GM23248 (cell line): Measurements from ENCODE around the gene RAB33A. TPM values are rescaled to one million over a fixed set of nuclear protein-coding genes. Genes with fewer than 3 reads are reported as not detected.

Source experiments
- DNase-seq: peaks from one replicate; pipeline ENCODE4 v3.0.0-alpha.2; 2015
- H2AFZ ChIP-seq: fragments of 200-600 bp; sonication (generic); 2 replicates; pipeline ENCODE4 v1.6.1; 2016; ENCODE audit warnings: antibody characterized with exemption
- H3F3A ChIP-seq: fragments of 200-600 bp; sonication (generic); 2 replicates; pipeline ENCODE4 v1.6.1; 2016; ENCODE audit warnings: mild to moderate bottlenecking, antibody characterized with exemption, mixed run types; ENCODE audit not compliant: insufficient read depth
- H3K27ac ChIP-seq: fragments of 200-600 bp; sonication (generic); 2 replicates; pipeline ENCODE4 v1.5.1; 2016; ENCODE audit warnings: mild to moderate bottlenecking
- H3K27me3 ChIP-seq: fragments of 200-600 bp; sonication (generic); replicated peaks from 2 replicates; pipeline ENCODE4 v1.6.1; 2016; ENCODE audit warnings: mild to moderate bottlenecking; ENCODE audit not compliant: insufficient read depth
- H3K36me3 ChIP-seq: fragments of 200-600 bp; sonication (generic); 2 replicates; pipeline ENCODE4 v1.6.1; 2016; ENCODE audit warnings: low read depth, mild to moderate bottlenecking
- H3K4me1 ChIP-seq: fragments of 200-600 bp; sonication (generic); 2 replicates; pipeline ENCODE4 v1.6.1; 2016; ENCODE audit warnings: mild to moderate bottlenecking; ENCODE audit not compliant: insufficient read depth
- H3K4me2 ChIP-seq: fragments of 200-600 bp; sonication (generic); one replicate; pipeline ENCODE4 v1.6.1; 2016; ENCODE audit warnings: mild to moderate bottlenecking; ENCODE audit not compliant: unreplicated experiment
- H3K4me3 ChIP-seq: fragments of 200-600 bp; sonication (generic); 2 replicates; pipeline ENCODE4 v1.5.1; 2016; ENCODE audit warnings: mild to moderate bottlenecking
- H3K79me2 ChIP-seq: fragments of 200-600 bp; sonication (generic); 2 replicates; pipeline ENCODE4 v1.6.1; 2016; ENCODE audit warnings: mild to moderate bottlenecking; ENCODE audit not compliant: insufficient read depth
- H3K9ac ChIP-seq: fragments of 200-600 bp; sonication (generic); 2 replicates; pipeline ENCODE4 v1.6.1; 2016; ENCODE audit warnings: mild to moderate bottlenecking
- H3K9me2 ChIP-seq: fragments of 200-600 bp; sonication (generic); 2 replicates; pipeline ENCODE4 v1.6.1; 2016; ENCODE audit warnings: mixed run types, mild to moderate bottlenecking, moderate library complexity; ENCODE audit not compliant: insufficient read depth
- H3K9me3 ChIP-seq: fragments of 200-600 bp; sonication (generic); one replicate; pipeline ENCODE4 v1.6.1; 2017; ENCODE audit warnings: low read depth
- H4K20me1 ChIP-seq: fragments of 200-600 bp; sonication (generic); 2 replicates; pipeline ENCODE4 v1.6.0; 2016; ENCODE audit not compliant: insufficient read depth
- EZH2 ChIP-seq: fragments of 200-600 bp; sonication (generic); IDR thresholded peaks from 2 replicates; pipeline ENCODE4 v1.6.1; 2018; ENCODE audit warnings: antibody characterized with exemption, mild to moderate bottlenecking; ENCODE audit not compliant: insufficient read depth, poor library complexity, severe bottlenecking
- EZH2phosphoT487 ChIP-seq: fragments of 200-600 bp; sonication (generic); IDR thresholded peaks from 2 replicates; pipeline ENCODE4 v1.6.1; 2018; ENCODE audit warnings: antibody characterized with exemption, moderate library complexity, mild to moderate bottlenecking, low read depth; ENCODE audit not compliant: insufficient read depth
- WGBS, 2 experiments: methylation state at CpG; one replicate each; pipeline ENCODE4 v1.1.6; 2015 to 2017; ENCODE audit warnings: low lambda C conversion rate in 2 of 2, low coverage in 1 of 2; ENCODE audit errors: missing lambda C conversion rate in 2 of 2; 5-methylcytosine and 5-hydroxymethylcytosine counted together
- in situ Hi-C: fragments of 300-500 bp; cut with MboI; formaldehyde crosslinking; loops from 2 replicates; pipeline ENCODE4 v1.15.0; 2020
- polyA plus RNA-seq: library from polyadenylated mRNA; unstranded; fragments of >200 nt; fragmentation: Nextera tagmentation; extraction: Ambion mirVana; gene quantifications from 2 replicates; pipeline ENCODE4 v1.2.1, GENCODE V29; 2016
- total RNA-seq: library from RNA; depleted of rRNA; stranded (reverse); fragments of >200 nt; shearing (Covaris generic); gene quantifications from 2 replicates; pipeline ENCODE4 v1.2.3, GENCODE V29; 2014

The RAB33A gene
- total and polyA plus RNA-seq, 2 experiments from 2014 or later, result 2.3 to 5.8 TPM

GRCh38 chrX:130166503-130166777, 5.3 kb upstream of the RAB33A start:
- 0 out of 2 replicates have a peak, but pooled peaks cover 4% of the 10 kb centered on the region for H3F3A ChIP-seq
- H3K27me3 ChIP-seq, result no peaks in the 10 kb centered on the region
- H3K79me2 ChIP-seq, result peaks cover 37% of the 10 kb centered on the region
- no peaks in the 10 kb centered on the region for H4K20me1 ChIP-seq
- H3K27ac ChIP-seq, result peak overlapping the region; percentile 93
- DNase-seq, result no peak
- peak overlapping the region; percentile 90 for H2AFZ ChIP-seq
- 0% methylated on average over 4 of the region's 4 CpGs for WGBS, 2 experiments
- H3K9me3 ChIP-seq, result no peaks in the 10 kb centered on the region
- no peaks in the 10 kb centered on the region for H3K9me2 ChIP-seq
- in situ Hi-C loops, result no loop called here
- H3K36me3 ChIP-seq, result no peaks in the 10 kb centered on the region
- peak overlapping the region; percentile 93 for H3K9ac ChIP-seq
- peak overlapping the region; percentile 98 for H3K4me3 ChIP-seq
- H3K4me1 ChIP-seq, result peaks cover 6% of the 10 kb centered on the region
- H3K4me2 ChIP-seq, result peak overlapping the region; percentile 80
- TF ChIP-seq EZH2 (no peak), EZH2phosphoT487 (no peak)

- H3K4me3 ChIP-seq, result peak overlapping the region; percentile 98
- peaks cover 6% of the 10 kb centered on the region for H3K4me1 ChIP-seq
- H3K27me3 ChIP-seq, result no peaks in the 10 kb centered on the region
- H4K20me1 ChIP-seq, result no peaks in the 10 kb centered on the region
- no peak overlapping the region for H3K27ac ChIP-seq
- 0 out of 2 replicates have a peak, but pooled peaks cover 4% of the 10 kb centered on the region for H3F3A ChIP-seq
- TF ChIP-seq EZH2 (no peak), EZH2phosphoT487 (no peak)
- H3K79me2 ChIP-seq, result peaks cover 31% of the 10 kb centered on the region
- H3K9me2 ChIP-seq, result no peaks in the 10 kb centered on the region
- WGBS, 2 experiments, result 67 to 74% methylated on average over 4 of the region's 4 CpGs
- no peaks in the 10 kb centered on the region for H3K36me3 ChIP-seq
- H3K4me2 ChIP-seq, result peak overlapping the region; percentile 80
- in situ Hi-C loops, result no loop called here
- H3K9me3 ChIP-seq, result no peaks in the 10 kb centered on the region
- peak overlapping the region; percentile 93 for H3K9ac ChIP-seq
- no peak for DNase-seq
- H2AFZ ChIP-seq, result peak overlapping the region; percentile 90
These were observed 4.7 kb upstream of the RAB33A start for GRCh38 chrX:130167040-130167439.

DNA sequence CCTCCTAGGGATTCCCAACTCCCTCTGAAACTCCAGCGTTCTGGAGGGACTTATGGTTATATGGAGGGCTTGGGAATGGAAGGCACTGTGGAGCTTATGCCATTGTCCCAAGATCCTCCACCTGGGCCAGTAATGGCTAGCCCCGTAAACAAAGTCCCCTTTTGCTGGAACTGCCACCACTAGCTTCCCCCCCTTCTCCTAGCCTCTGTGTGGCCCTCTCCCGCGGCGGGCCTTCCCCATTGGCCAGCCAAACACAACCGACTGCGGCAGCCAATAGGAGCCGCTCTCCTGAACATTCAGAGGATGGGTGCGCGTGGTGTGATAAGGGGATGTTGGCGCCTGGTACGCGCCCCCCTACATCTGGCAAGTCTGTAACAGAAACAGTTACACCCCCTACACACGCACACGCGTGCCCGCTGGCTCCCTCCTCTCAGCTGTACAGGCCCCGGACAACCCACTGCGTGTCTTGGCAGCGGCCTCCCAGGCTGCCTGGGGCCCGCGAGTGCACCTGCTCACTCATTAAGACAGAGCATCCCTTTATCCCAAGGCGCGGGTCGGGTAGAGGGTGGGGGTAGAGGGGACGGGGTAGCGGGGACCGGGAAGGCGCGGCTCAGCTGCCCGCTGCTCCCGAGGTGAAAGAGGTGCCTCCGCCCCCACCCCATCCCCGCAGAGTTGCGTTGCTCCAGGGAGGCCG, 863 bp upstream of the RAB33A start:
- Histone ChIP-seq H3F3A (peaks cover 15% of the 10 kb centered on the region), H3K9me2 (no peaks in the 10 kb centered on the region), H4K20me1 (no peaks in the 10 kb centered on the region), H3K4me1 (peaks cover 17% of the 10 kb centered on the region), H3K4me3 (peak overlapping the region; percentile 64), H3K9ac (peak overlapping the region; percentile 62), H2AFZ (peak overlapping the region; percentile 81), H3K27me3 (no peaks in the 10 kb centered on the region), H3K9me3 (no peaks in the 10 kb centered on the region), H3K27ac (no peak overlapping the region), H3K79me2 (no peaks in the 10 kb centered on the region), H3K36me3 (no peaks in the 10 kb centered on the region), H3K4me2 (peak overlapping the region; percentile 48)
- 16 to 33% methylated on average over 17 to 18 of the region's 36 CpGs for WGBS, 2 experiments
- in situ Hi-C loops, result no loop called here
- TF ChIP-seq EZH2 (no peak), EZH2phosphoT487 (no peak)
- DNase-seq, result peak; percentile 11

DNA sequence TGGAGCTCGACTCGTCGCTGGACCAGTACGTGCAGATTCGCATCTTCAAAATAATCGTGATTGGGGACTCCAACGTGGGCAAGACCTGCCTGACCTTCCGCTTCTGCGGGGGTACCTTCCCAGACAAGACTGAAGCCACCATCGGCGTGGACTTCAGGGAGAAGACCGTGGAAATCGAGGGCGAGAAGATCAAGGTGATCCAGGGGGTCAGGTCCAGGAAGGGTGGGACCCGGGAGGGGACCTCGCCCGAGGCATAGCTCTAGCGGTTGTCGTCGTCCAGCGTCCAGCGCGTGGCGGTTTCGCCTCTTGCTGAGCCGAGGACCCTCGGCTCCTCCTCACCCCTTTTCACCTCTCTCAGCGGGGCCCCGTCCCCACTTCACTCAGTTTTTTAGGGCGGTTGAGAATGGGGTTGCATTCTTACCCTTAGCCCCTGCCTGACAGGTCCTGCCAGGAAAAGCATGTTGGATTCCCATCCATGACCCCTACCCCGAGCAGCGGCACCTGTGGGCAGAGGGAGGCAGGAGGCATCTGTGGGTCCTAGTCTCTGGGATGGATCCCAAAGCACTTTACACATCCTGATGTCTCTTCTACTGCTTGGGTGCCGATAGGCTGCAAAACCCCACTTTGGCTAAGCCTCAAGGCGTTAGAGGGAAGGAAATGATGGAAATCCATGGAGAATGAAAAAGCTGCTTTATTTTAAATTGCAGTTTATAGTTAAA, 524 bp downstream of the RAB33A start:
- in situ Hi-C loops, result no loop called here
- Histone ChIP-seq H3K4me2 (peak overlapping the region; percentile 48), H3K4me1 (peaks cover 17% of the 10 kb centered on the region), H3K27me3 (no peaks in the 10 kb centered on the region), H3K9me2 (no peaks in the 10 kb centered on the region), H3K4me3 (peak overlapping the region; percentile 64), H3K79me2 (no peaks in the 10 kb centered on the region), H3F3A (peaks cover 15% of the 10 kb centered on the region), H3K9me3 (no peaks in the 10 kb centered on the region), H3K27ac (peak overlapping the region; percentile 99), H2AFZ (peak overlapping the region; percentile 81), H3K36me3 (no peaks in the 10 kb centered on the region), H3K9ac (peak overlapping the region; percentile 87), H4K20me1 (no peaks in the 10 kb centered on the region)
- no peak for DNase-seq
- WGBS, 2 experiments, result 23 to 26% methylated on average over 20 to 33 of the region's 34 CpGs
- TF ChIP-seq EZH2phosphoT487, result no peak
- no peak for TF ChIP-seq EZH2
